DND-41 (cell line): ENCODE results near the gene DSCAM.

Source experiments
- ATAC-seq: fragments of 200-7000 bp; cut with Tn5 transposase; 3 replicates; pipeline ENCODE4 v1.9.1; 2021; ENCODE audit warnings: low read depth; ENCODE audit not compliant: insufficient read depth
- DNase-seq: peaks from one replicate; pipeline ENCODE4 v3.0.0-alpha.2; 2020
- H2AFZ ChIP-seq: 2 replicates; pipeline ENCODE4 v1.6.0; 2012; ENCODE audit warnings: low read depth, low read length
- H3K27ac ChIP-seq: 2 replicates; pipeline ENCODE4 v1.5.1; 2012; ENCODE audit warnings: low read length, inconsistent platforms
- H3K27me3 ChIP-seq: fragments of 200-600 bp; sonication (generic); 2 replicates; pipeline ENCODE4 v1.6.0; 2012; ENCODE audit warnings: low read length, mild to moderate bottlenecking, inconsistent platforms; ENCODE audit not compliant: insufficient read depth, poor library complexity
- H3K36me3 ChIP-seq: 2 replicates; pipeline ENCODE4 v1.5.1; 2012; ENCODE audit warnings: low read length, inconsistent platforms; ENCODE audit not compliant: insufficient read depth
- H3K4me1 ChIP-seq: 2 replicates; pipeline ENCODE4 v1.5.1; 2012; ENCODE audit warnings: mild to moderate bottlenecking, low read length; ENCODE audit not compliant: insufficient read depth
- H3K4me2 ChIP-seq: 2 replicates; pipeline ENCODE4 v1.6.0; 2012; ENCODE audit warnings: mild to moderate bottlenecking, moderate library complexity, low read length, inconsistent platforms; ENCODE audit not compliant: insufficient read depth
- H3K4me3 ChIP-seq, 2 experiments: fragments of 200-600 bp in 1 of 2; shearing (Covaris generic) in 1 of 2; 2 replicates each; pipeline ENCODE4 v1.5.1; 2012 to 2016; ENCODE audit warnings: inconsistent platforms in 2 of 2, low read length in 2 of 2, mild to moderate bottlenecking in 2 of 2, low read depth in 1 of 2, moderate library complexity in 1 of 2
- H3K79me2 ChIP-seq: 2 replicates; pipeline ENCODE4 v1.6.0; 2012; ENCODE audit warnings: low read length, inconsistent platforms; ENCODE audit not compliant: insufficient read depth
- H3K9ac ChIP-seq: 2 replicates; pipeline ENCODE4 v1.6.0; 2012; ENCODE audit warnings: low read depth, mild to moderate bottlenecking, inconsistent platforms, low read length, moderate library complexity
- H3K9me3 ChIP-seq: 2 replicates; pipeline ENCODE4 v1.5.1; 2012; ENCODE audit warnings: low read length, moderate library complexity, mild to moderate bottlenecking, inconsistent platforms; ENCODE audit not compliant: insufficient read depth, severe bottlenecking
- H4K20me1 ChIP-seq: 2 replicates; pipeline ENCODE4 v1.6.0; 2012; ENCODE audit warnings: low read length; ENCODE audit not compliant: insufficient read depth
- CTCF ChIP-seq: IDR thresholded peaks from 2 replicates; pipeline ENCODE4 v1.5.1; 2012; ENCODE audit warnings: borderline replicate concordance, low read length, moderate library complexity, mild to moderate bottlenecking; ENCODE audit not compliant: poor library complexity, severe bottlenecking; ENCODE audit errors: extremely low read depth
- EZH2 ChIP-seq: IDR thresholded peaks from 3 replicates; pipeline ENCODE4 v1.6.1; 2012; ENCODE audit warnings: borderline replicate concordance, low read depth, mild to moderate bottlenecking, moderate library complexity, low read length, inconsistent platforms; ENCODE audit not compliant: severe bottlenecking

The DSCAM gene

GRCh38 chr21:40294345-40294744, 552.6 kb downstream of the DSCAM start:
- no peak overlapping the region for H3K4me2 ChIP-seq
- no peaks in the 10 kb centered on the region for H3K79me2 ChIP-seq
- H3K27me3 ChIP-seq, result no peaks in the 10 kb centered on the region
- H3K4me1 ChIP-seq, result no peaks in the 10 kb centered on the region
- ATAC-seq (no peak), DNase-seq (no peak)
- no peak overlapping the region for H3K4me3 ChIP-seq
- H2AFZ ChIP-seq, result no peak overlapping the region
- H3K27ac ChIP-seq, result no peak overlapping the region
- no peak overlapping the region for H3K9ac ChIP-seq
- no peaks in the 10 kb centered on the region for H3K9me3 ChIP-seq
- H4K20me1 ChIP-seq, result no peaks in the 10 kb centered on the region
- no peak for TF ChIP-seq EZH2
- H3K36me3 ChIP-seq, result no peaks in the 10 kb centered on the region

- ATAC-seq, result no peak
- no peak overlapping the region for H3K4me2 ChIP-seq
- H3K9ac ChIP-seq, result no peak overlapping the region
- H3K4me1 ChIP-seq, result no peaks in the 10 kb centered on the region
- no peaks in the 10 kb centered on the region for H3K9me3 ChIP-seq
- H3K27me3 ChIP-seq, result no peaks in the 10 kb centered on the region
- H3K27ac ChIP-seq, result no peak overlapping the region
- no peaks in the 10 kb centered on the region for H4K20me1 ChIP-seq
- no peak for TF ChIP-seq EZH2
- TF ChIP-seq CTCF, result no peak
- no peaks in the 10 kb centered on the region for H3K36me3 ChIP-seq
- H3K4me3 ChIP-seq, result no peak overlapping the region
- DNase-seq, result no peak
- H2AFZ ChIP-seq, result no peak overlapping the region
- no peaks in the 10 kb centered on the region for H3K79me2 ChIP-seq
Measured at GRCh38 chr21:40291560-40291959, 555.4 kb downstream of the DSCAM start.

- Histone ChIP-seq H3K27ac (no peak overlapping the region), H3K36me3 (no peaks in the 10 kb centered on the region), H4K20me1 (no peaks in the 10 kb centered on the region), H3K4me2 (no peak overlapping the region), H2AFZ (no peak overlapping the region), H3K9me3 (no peaks in the 10 kb centered on the region), H3K79me2 (no peaks in the 10 kb centered on the region), H3K4me1 (no peaks in the 10 kb centered on the region), H3K9ac (no peak overlapping the region), H3K4me3 (no peak overlapping the region), H3K27me3 (peaks cover 4% of the 10 kb centered on the region)
- TF ChIP-seq CTCF, result no peak
- no peak for TF ChIP-seq EZH2
- no peak for ATAC-seq
- DNase-seq, result no peak
Measured at GRCh38 chr21:40284409-40284808, 562.5 kb downstream of the DSCAM start.

GRCh38 chr21:40282912-40283886, 563.8 kb downstream of the DSCAM start:
- Histone ChIP-seq H2AFZ (no peak overlapping the region), H3K4me1 (no peaks in the 10 kb centered on the region), H3K36me3 (no peaks in the 10 kb centered on the region), H3K79me2 (no peaks in the 10 kb centered on the region), H3K9ac (no peak overlapping the region), H4K20me1 (no peaks in the 10 kb centered on the region), H3K27ac (no peak overlapping the region), H3K4me3 (no peak overlapping the region), H3K27me3 (peaks cover 4% of the 10 kb centered on the region), H3K9me3 (no peaks in the 10 kb centered on the region), H3K4me2 (no peak overlapping the region)
- no peak for DNase-seq
- TF ChIP-seq EZH2, result no peak
- TF ChIP-seq CTCF, result no peak
- no peak for ATAC-seq
